GM23248 (cell line): ENCODE measurements around the gene GARNL3.

Experiments
- EZH2 ChIP-seq: fragments of 200-600 bp; sonication (generic); IDR thresholded peaks from 2 replicates; pipeline ENCODE4 v1.6.1; 2018; ENCODE audit warnings: antibody characterized with exemption, mild to moderate bottlenecking; ENCODE audit not compliant: insufficient read depth, poor library complexity, severe bottlenecking
- EZH2phosphoT487 ChIP-seq: fragments of 200-600 bp; sonication (generic); IDR thresholded peaks from 2 replicates; pipeline ENCODE4 v1.6.1; 2018; ENCODE audit warnings: antibody characterized with exemption, moderate library complexity, mild to moderate bottlenecking, low read depth; ENCODE audit not compliant: insufficient read depth

GRCh38 chr9:127285965-127286364 lies 21.4 kb downstream of the GARNL3 start:
- no peak for TF ChIP-seq EZH2
- TF ChIP-seq EZH2phosphoT487, result no peak
